GM23338 (cell line): ENCODE measurements around the gene CIC. TPM values are rescaled to one million over a fixed set of nuclear protein-coding genes. Genes with fewer than 3 reads are reported as not detected.

Source experiments
- ATAC-seq: fragments of 200-7000 bp; cut with Tn5 transposase; 3 replicates; pipeline ENCODE4 v1.9.1; 2020
- DNase-seq: peaks from one replicate; pipeline ENCODE4 v3.0.0-alpha.2; 2015; ENCODE audit warnings: low spot score
- H2AFZ ChIP-seq: fragments of 200-600 bp; sonication (generic); 2 replicates; pipeline ENCODE4 v1.8.0; 2016; ENCODE audit warnings: antibody characterized with exemption, mild to moderate bottlenecking, moderate library complexity
- H3F3A ChIP-seq: fragments of 200-600 bp; sonication (generic); replicated peaks from 2 replicates; pipeline ENCODE4 v1.8.0; 2017; ENCODE audit warnings: antibody characterized with exemption, mixed run types, low read depth
- H3K27ac ChIP-seq: fragments of 200-600 bp; sonication (generic); 2 replicates; pipeline ENCODE4 v1.6.1; 2016; ENCODE audit warnings: low read depth
- H3K27me3 ChIP-seq: fragments of 200-600 bp; sonication (generic); 2 replicates; pipeline ENCODE4 v1.8.0; 2016; ENCODE audit warnings: mild to moderate bottlenecking, mixed run types, moderate library complexity; ENCODE audit not compliant: insufficient read depth
- H3K36me3 ChIP-seq: fragments of 200-600 bp; sonication (generic); 2 replicates; pipeline ENCODE4 v1.8.0; 2016; ENCODE audit warnings: mild to moderate bottlenecking; ENCODE audit not compliant: insufficient read depth
- H3K4me1 ChIP-seq: fragments of 200-600 bp; sonication (generic); 2 replicates; pipeline ENCODE4 v1.8.0; 2016; ENCODE audit warnings: mild to moderate bottlenecking, moderate library complexity; ENCODE audit not compliant: insufficient read depth
- H3K4me2 ChIP-seq: fragments of 200-600 bp; sonication (generic); 2 replicates; pipeline ENCODE4 v1.7.1; 2017; ENCODE audit warnings: mixed run types
- H3K4me3 ChIP-seq: fragments of 200-600 bp; sonication (generic); 2 replicates; pipeline ENCODE4 v1.6.1; 2016; ENCODE audit warnings: mixed run types
- H3K79me2 ChIP-seq: fragments of 200-600 bp; sonication (generic); replicated peaks from 2 replicates; pipeline ENCODE4 v1.8.0; 2017; ENCODE audit warnings: mild to moderate bottlenecking; ENCODE audit not compliant: insufficient read depth
- H3K9me2 ChIP-seq: fragments of 200-600 bp; sonication (generic); 2 replicates; pipeline ENCODE4 v1.8.0; 2017; ENCODE audit not compliant: insufficient read depth
- H4K20me1 ChIP-seq: fragments of 200-600 bp; sonication (generic); replicated peaks from 2 replicates; pipeline ENCODE4 v1.8.0; 2017; ENCODE audit warnings: mild to moderate bottlenecking; ENCODE audit not compliant: insufficient read depth
- H3K27ac Mint-ChIP-seq: 2 replicates; pipeline ENCODE4 v1.8.0; 2020; ENCODE audit warnings: inconsistent platforms, mild to moderate bottlenecking, moderate library complexity, mixed read lengths
- H3K27me3 Mint-ChIP-seq: 3 replicates; pipeline ENCODE4 v1.8.0; 2022; ENCODE audit warnings: low read depth, mild to moderate bottlenecking, moderate library complexity, mixed read lengths, inconsistent platforms; ENCODE audit not compliant: insufficient read depth, poor library complexity
- H3K36me3 Mint-ChIP-seq: 3 replicates; pipeline ENCODE4 v1.8.0; 2021; ENCODE audit warnings: low read depth, mild to moderate bottlenecking, inconsistent platforms, moderate library complexity, mixed read lengths
- H3K4me1 Mint-ChIP-seq: 3 replicates; pipeline ENCODE4 v1.8.0; 2020; ENCODE audit warnings: mild to moderate bottlenecking, inconsistent platforms, mixed read lengths
- H3K4me3 Mint-ChIP-seq: 3 replicates; pipeline ENCODE4 v1.8.0; 2021; ENCODE audit warnings: moderate library complexity, mild to moderate bottlenecking, inconsistent platforms, mixed read lengths
- H3K9me3 Mint-ChIP-seq: 3 replicates; pipeline ENCODE4 v1.8.0; 2020; ENCODE audit warnings: moderate library complexity, mild to moderate bottlenecking, inconsistent platforms, mixed read lengths
- CTCF ChIP-seq, 2 experiments: fragments of 200-600 bp in 1 of 2; sonication (generic) in 1 of 2; conservative IDR thresholded peaks; 2 replicates each; pipeline versions ENCODE4 v1.5.1 to v1.6.1; 2016 to 2017; ENCODE audit warnings: antibody characterized with exemption in 2 of 2, low read depth in 2 of 2, mild to moderate bottlenecking in 2 of 2, moderate library complexity in 1 of 2
- JUNB ChIP-seq: IDR thresholded peaks from one replicate; pipeline ENCODE4 v1.6.1; 2016; ENCODE audit warnings: antibody characterized with exemption; ENCODE audit not compliant: unreplicated experiment
- POLR2AphosphoS5 ChIP-seq: IDR thresholded peaks from 2 replicates; pipeline ENCODE4 v1.6.1; 2016; ENCODE audit warnings: antibody characterized with exemption, low read depth
- ZNF114 ChIP-seq: fragments of 250-450 bp; sonication (Bioruptor Pico); IDR thresholded peaks from 2 replicates; pipeline ENCODE4 v1.5.0; 2020; ENCODE audit warnings: mild to moderate bottlenecking, moderate library complexity
- ZNF462 ChIP-seq: fragments of 250-450 bp; sonication (Bioruptor Pico); IDR thresholded peaks from 2 replicates; pipeline ENCODE4 v1.5.0; 2020; ENCODE audit warnings: mild to moderate bottlenecking, moderate library complexity
- polyA plus RNA-seq: library from polyadenylated mRNA; unstranded; fragments of >200 nt; fragmentation: Nextera tagmentation; extraction: Ambion mirVana; gene quantifications from 2 replicates; pipeline ENCODE4 v1.2.1, GENCODE V29; 2016
- total RNA-seq: library from RNA; depleted of rRNA; stranded (reverse); fragments of >200 nt; shearing (Covaris generic); gene quantifications from 2 replicates; pipeline ENCODE4 v1.2.3, GENCODE V29; 2014

Gene CIC
- total and polyA plus RNA-seq, 2 experiments from 2014 or later, result 13.2 to 42.0 TPM

GRCh38 chr19:42270346-42271044, 1.4 kb downstream of the CIC start:
- Mint-ChIP-seq H3K9me3 (no peaks in the 10 kb centered on the region), H3K36me3 (peaks cover 13% of the 10 kb centered on the region; the same call in 2 of the 3 replicates), H3K4me1 (peaks cover 27% of the 10 kb centered on the region), H3K27ac (peak overlapping the region; percentile 75), H3K4me3 (no peak overlapping the region; the same call in 2 of the 3 replicates), H3K27me3 (peaks cover 4% of the 10 kb centered on the region)
- Histone ChIP-seq H3K4me2 (peak overlapping the region; percentile 78), H3F3A (peaks cover 4% of the 10 kb centered on the region; the same call in 1 of the 2 replicates), H3K79me2 (peaks cover 6% of the 10 kb centered on the region; the same call in 1 of the 2 replicates), H2AFZ (no peak overlapping the region), H4K20me1 (no peaks in the 10 kb centered on the region), H3K27ac (peak overlapping the region; percentile 50), H3K4me1 (peaks cover 9% of the 10 kb centered on the region; the same call in 1 of the 2 replicates), H3K9me2 (no peaks in the 10 kb centered on the region), H3K4me3 (peak overlapping the region; percentile 60; the same call in 1 of the 2 replicates), H3K36me3 (no peaks in the 10 kb centered on the region), H3K27me3 (peaks cover 8% of the 10 kb centered on the region; the same call in 1 of the 2 replicates)
- ATAC-seq (no peak), DNase-seq (no peak)
- TF ChIP-seq JUNB, result no peak
- no peak for TF ChIP-seq POLR2AphosphoS5
- no peak for TF ChIP-seq ZNF462
- TF ChIP-seq CTCF (conservative IDR thresholded peaks at IDR 0.05; ENCODE audit: low read depth in 2 of 2), result no peak
- no peak for TF ChIP-seq ZNF114 (CRISPR knock-in tag)
